BJ (cell line): ENCODE data around the gene TMIGD3. TPM values are rescaled to one million over a fixed set of nuclear protein-coding genes. Genes with fewer than 3 reads are reported as not detected.

Source experiments
- CTCF ChIA-PET: fragments of 350-600 bp; formaldehyde crosslinking; extraction: SDS; loops from one replicate; lab custom pipeline; 2021; ENCODE audit warnings: antibody characterized with exemption, inconsistent platforms; lab: Yijun Ruan, JAX
- POLR2A ChIA-PET: fragments of 300-600 bp; sonication (Branson Sonifier 250); formaldehyde crosslinking; extraction: SDS; loops from one replicate; lab custom pipeline; 2021; ENCODE audit warnings: antibody characterized with exemption; lab: Charles Lee
- DNase-seq: peaks from one replicate; pipeline ENCODE4 v3.0.0-alpha.2; 2011; ENCODE audit warnings: low read depth
- H3K27me3 ChIP-seq: 2 replicates; pipeline ENCODE4 v1.6.0; 2011; ENCODE audit warnings: low read length; ENCODE audit not compliant: control insufficient read depth, insufficient read depth
- H3K36me3 ChIP-seq: 2 replicates; pipeline ENCODE4 v1.5.1; 2011; ENCODE audit warnings: low read length; ENCODE audit not compliant: control insufficient read depth, insufficient read depth
- H3K4me3 ChIP-seq: 2 replicates; pipeline ENCODE4 v1.5.1; 2011; ENCODE audit warnings: low read depth, mild to moderate bottlenecking, control low read depth, low read length
- polyA plus RNA-seq: library from polyadenylated mRNA; depleted of rRNA; stranded (reverse); fragments of >200 nt; gene quantifications from 2 replicates; pipeline ENCODE4 v1.2.3, GENCODE V29; 2011
- TF ChIP-seq, protein P1 (sequence below): IDR thresholded peaks from 2 replicates; pipeline ENCODE4 v1.5.1; 2011; ENCODE audit warnings: low read depth, mild to moderate bottlenecking, control low read depth, inconsistent platforms, low read length, moderate library complexity; ENCODE audit not compliant: insufficient read depth

The TMIGD3 gene
- polyA plus RNA-seq, 1 experiment = not detected

DNA sequence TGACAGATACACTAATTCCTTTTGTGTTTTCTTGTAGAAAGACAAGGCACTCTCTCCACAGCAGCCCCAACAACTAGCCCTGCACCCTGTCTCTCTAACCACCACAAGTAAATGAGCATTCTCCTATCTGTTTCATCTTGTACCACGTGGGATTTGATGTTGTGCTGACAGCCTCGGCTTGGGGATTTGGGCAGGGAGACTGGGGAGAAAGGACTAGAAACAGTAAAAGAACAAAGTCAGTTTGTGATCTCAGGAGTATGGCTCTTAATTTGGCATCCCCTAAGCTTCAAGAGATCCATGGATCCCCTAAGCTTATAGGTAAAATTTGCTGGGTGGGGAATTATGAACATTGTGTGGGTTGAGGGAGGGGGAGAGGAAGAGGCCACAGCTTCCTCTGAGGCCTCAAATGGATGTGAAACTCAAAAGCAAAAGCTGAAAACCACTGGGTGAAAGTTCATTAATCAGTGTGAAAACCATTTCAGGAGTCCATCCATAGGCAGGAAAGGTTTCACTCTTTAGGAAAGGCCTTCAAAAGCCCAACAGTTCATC is 26.6 kb downstream of the TMIGD3 start:
- no peak for DNase-seq
- TF ChIP-seq, protein P1, sequence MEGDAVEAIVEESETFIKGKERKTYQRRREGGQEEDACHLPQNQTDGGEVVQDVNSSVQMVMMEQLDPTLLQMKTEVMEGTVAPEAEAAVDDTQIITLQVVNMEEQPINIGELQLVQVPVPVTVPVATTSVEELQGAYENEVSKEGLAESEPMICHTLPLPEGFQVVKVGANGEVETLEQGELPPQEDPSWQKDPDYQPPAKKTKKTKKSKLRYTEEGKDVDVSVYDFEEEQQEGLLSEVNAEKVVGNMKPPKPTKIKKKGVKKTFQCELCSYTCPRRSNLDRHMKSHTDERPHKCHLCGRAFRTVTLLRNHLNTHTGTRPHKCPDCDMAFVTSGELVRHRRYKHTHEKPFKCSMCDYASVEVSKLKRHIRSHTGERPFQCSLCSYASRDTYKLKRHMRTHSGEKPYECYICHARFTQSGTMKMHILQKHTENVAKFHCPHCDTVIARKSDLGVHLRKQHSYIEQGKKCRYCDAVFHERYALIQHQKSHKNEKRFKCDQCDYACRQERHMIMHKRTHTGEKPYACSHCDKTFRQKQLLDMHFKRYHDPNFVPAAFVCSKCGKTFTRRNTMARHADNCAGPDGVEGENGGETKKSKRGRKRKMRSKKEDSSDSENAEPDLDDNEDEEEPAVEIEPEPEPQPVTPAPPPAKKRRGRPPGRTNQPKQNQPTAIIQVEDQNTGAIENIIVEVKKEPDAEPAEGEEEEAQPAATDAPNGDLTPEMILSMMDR = no peak
- Histone ChIP-seq H3K27me3 (no peaks in the 10 kb centered on the region), H3K4me3 (no peak overlapping the region), H3K36me3 (no peaks in the 10 kb centered on the region)
- POLR2A ChIA-PET = no interaction called here
- CTCF ChIA-PET = interaction anchor here (0.5 to 1.6 kb wide), 5 partner anchors 9 to 283 kb away, joined by 3 to 4 read pairs (median 3); no protein-coding TSS in a partner anchor

DNA sequence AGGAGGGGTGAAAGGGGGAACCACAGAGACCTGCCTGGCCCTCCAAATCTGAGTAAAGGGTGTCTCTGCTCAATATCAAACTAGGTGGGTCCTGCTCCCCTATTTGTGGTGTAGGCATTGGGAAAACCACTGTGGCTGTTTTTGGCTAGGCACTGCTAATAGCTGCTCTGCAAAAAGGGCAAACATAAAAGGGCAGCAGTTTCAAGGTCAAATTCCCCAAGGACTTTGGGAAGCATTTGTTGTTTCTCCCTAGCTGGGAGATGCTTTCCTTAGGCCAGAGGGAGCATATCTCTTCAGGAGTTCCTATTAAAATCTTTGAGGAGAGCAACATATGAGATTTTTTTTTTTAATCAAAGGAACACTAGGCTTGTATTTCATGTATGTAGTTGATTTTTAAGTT is 27.2 kb downstream of the TMIGD3 start:
- H3K36me3 ChIP-seq = no peaks in the 10 kb centered on the region
- ChIA-PET CTCF (interaction anchor here (1.3 kb wide), 1 partner anchor 18 kb away, joined by 3 read pairs; no protein-coding TSS in a partner anchor), POLR2A (no interaction called here)
- TF ChIP-seq, protein P1 = no peak
- H3K27me3 ChIP-seq = no peaks in the 10 kb centered on the region
- DNase-seq = no peak
- H3K4me3 ChIP-seq = no peak overlapping the region

DNA sequence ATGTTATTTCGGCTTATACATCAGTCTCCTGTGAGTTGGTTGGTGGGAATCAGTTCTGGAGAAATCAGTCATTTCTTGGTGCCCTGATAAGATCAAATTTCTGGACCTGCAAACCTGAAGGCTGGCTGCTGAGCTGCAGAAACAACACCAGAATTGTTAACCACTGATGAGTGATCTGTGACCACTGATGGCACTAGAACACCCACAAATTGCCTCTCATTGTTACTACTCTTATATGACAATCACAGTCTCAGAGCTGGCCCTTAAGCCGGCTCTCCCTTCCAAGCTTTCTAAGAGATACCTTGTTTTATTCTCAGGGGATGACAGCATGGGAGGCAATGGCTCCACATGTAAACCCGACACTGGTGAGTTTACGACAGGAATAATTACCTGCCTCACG is 27.7 kb downstream of the TMIGD3 start:
- H3K27me3 ChIP-seq = no peaks in the 10 kb centered on the region
- DNase-seq = no peak
- no peak overlapping the region for H3K4me3 ChIP-seq
- H3K36me3 ChIP-seq = no peaks in the 10 kb centered on the region
- ChIA-PET CTCF (interaction anchor here (1.3 kb wide), 1 partner anchor 18 kb away, joined by 3 read pairs; no protein-coding TSS in a partner anchor), POLR2A (no interaction called here)
- TF ChIP-seq, protein P1 = no peak

DNA sequence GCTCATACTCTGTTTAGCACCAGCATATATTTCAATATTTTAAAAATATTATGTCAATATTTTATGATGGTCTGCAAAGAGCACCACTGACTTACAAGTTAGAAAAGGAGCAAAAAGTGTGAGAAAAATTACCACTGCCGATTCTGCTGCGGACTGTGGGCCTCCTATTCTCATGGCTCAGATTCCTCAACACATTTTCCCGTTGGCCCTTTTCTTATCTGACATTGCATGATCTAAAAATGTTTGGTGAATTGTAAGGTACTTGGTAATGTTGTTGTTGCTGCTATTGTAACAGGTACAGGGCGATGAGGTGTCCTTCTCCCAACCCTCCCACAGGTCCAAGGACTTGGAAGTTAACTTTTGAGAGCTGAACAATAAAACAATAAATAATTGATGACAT is 28.9 kb downstream of the TMIGD3 start:
- H3K36me3 ChIP-seq = no peaks in the 10 kb centered on the region
- ChIA-PET CTCF (interaction anchor here (0.6 kb wide), 1 partner anchor 230 kb away, joined by 3 read pairs; no protein-coding TSS in a partner anchor), POLR2A (interaction anchor here (0.7 kb wide), 1 partner anchor 273 kb away, joined by 5 read pairs; no protein-coding TSS in a partner anchor)
- DNase-seq = no peak
- H3K27me3 ChIP-seq = no peaks in the 10 kb centered on the region
- TF ChIP-seq, protein P1 = no peak
- H3K4me3 ChIP-seq = no peak overlapping the region

DNA sequence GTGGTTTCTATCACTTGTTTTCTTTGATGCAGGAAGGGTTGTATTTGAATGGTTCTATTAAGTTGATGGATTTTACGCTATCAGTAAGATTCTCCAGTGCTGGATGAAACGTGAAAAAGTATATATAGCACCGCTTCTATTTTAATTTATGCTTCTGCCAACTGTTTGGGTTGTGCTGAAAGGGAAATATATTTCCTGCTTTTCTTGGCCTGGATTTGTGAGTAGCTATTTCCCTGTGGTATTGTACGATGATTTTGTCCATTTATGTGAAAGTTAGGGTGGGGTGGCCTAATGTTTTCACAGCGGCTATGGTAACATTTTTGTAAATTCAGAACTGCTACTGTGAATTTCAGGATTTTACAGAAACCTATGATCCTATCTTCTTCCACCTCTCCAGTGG is 29.3 kb downstream of the TMIGD3 start:
- ChIA-PET POLR2A (interaction anchor here (0.7 kb wide), 1 partner anchor 273 kb away, joined by 5 read pairs; no protein-coding TSS in a partner anchor), CTCF (interaction anchor here (0.6 kb wide), 1 partner anchor 230 kb away, joined by 3 read pairs; no protein-coding TSS in a partner anchor)
- no peaks in the 10 kb centered on the region for H3K36me3 ChIP-seq
- no peak for DNase-seq
- H3K27me3 ChIP-seq = no peaks in the 10 kb centered on the region
- TF ChIP-seq, protein P1 = no peak
- no peak overlapping the region for H3K4me3 ChIP-seq
